Neural progenitor cell (in vitro differentiated cells): ENCODE measurements around the gene CD44.

Experiments used
- CTCF ChIP-seq: fragments of 200-600 bp; sonication (generic); IDR thresholded peaks from 2 replicates; pipeline ENCODE4 v1.5.1; 2017; ENCODE audit warnings: antibody characterized with exemption, mild to moderate bottlenecking
- EZH2 ChIP-seq: fragments of 200-600 bp; sonication (generic); IDR thresholded peaks from 2 replicates; pipeline ENCODE4 v1.6.1; 2017; ENCODE audit warnings: antibody characterized with exemption, mild to moderate bottlenecking, moderate library complexity
- EZH2phosphoT487 ChIP-seq: fragments of 200-600 bp; sonication (generic); IDR thresholded peaks from 2 replicates; pipeline ENCODE4 v1.6.1; 2017; ENCODE audit warnings: antibody characterized with exemption

- TF ChIP-seq CTCF (no peak), EZH2 (no peak), EZH2phosphoT487 (no peak)
These were observed 109.8 kb downstream of the CD44 start for GRCh38 chr11:35248558-35249323.
